HS-27A (cell line): Measurements from ENCODE around the gene FAM193B.
"Not testable (repeated sequence)": the region's sequence is repeated elsewhere in the genome, so short reads cannot be mapped to it uniquely, and the experiment has no call there.

Source experiments
- DNase-seq: peaks from one replicate; pipeline ENCODE4 v3.0.0-alpha.2; 2012; ENCODE audit warnings: low read depth, missing footprints

Gene FAM193B

DNA sequence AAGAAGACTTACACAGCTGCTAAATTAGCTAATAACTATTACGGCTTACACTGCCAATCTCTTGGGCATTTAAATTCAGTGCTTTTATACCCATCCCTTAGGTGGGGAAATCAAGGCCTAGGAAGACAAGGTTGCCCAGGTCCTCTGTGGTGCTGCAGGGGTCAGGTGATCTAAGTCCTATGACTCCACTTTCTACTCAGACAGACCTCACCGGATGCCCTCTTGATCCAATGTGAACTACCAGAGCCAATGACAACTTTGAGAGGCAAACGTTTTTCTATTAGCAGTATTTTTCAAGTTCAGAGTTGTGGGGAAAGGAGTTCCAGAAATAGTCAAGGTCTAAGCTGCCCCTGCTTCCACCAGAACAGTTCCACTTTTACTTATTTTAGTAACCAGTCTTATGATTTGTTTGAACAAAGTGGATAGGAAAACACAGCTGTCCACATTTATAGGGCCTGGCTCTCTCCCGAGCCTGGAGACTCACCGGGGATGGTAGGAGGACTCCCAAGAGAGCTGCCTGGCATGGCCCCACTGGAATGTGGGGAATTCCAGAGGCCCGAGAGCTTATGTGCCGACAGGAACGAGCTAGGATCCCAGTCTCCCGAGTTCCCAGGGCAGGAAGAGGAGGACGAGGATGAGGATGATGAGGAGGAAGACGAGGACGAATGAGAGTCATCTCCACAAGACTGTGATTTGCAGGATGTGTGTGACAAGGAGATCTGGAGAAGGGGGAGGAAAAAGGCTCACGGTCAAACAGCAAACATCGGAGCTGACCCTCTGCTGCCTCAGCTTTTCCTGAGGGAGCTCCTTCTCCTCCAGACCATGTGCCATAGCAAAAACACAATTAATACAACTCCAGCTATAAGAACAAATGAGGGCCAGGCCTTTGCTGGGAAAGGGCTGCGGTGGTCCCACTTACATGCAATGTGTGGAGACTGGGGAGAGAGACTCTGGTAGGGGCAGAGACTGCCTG lies 16.7 kb downstream of the FAM193B start:
- peak; percentile 42 for DNase-seq

DNA sequence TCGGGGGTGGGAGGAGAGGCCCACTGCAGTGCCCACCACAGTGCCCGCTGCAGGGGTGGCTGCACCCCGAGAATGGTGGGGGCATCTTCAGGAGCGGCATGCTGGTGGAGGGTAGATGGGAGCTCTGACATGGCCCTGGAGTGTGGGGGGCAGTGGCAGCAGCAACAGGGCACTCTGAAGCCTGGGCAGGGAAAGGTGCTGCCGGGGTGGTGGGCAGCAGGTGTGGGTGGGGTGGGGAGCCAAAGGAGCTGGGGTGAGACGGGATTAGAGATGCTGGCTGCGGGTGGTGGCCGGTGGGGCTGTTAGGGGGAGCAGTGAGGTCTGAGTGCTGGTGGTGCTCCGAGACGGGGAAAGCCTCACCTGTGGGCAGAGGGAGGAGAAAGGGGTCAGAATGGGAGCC lies 18.0 kb downstream of the FAM193B start:
- DNase-seq = no peak

DNA sequence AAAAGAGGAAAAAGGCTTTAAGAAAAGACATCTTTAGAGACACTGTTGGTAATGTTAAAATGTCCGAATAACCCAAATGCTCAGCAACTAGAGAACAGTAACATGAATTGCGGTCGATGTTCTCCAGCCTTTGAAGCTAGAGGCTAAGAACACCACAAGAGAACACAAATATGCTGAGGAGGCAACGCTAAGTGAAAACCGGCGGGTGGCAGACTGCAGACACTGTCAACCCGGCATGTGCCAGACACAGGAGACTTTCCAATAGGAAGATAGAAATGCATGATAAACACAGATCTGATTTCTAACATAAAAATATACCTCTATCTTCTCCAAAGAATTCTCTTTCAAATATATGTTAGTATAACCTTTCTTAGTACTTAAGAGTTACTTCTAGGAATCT lies 19.2 kb downstream of the FAM193B start:
- no peak for DNase-seq

DNA sequence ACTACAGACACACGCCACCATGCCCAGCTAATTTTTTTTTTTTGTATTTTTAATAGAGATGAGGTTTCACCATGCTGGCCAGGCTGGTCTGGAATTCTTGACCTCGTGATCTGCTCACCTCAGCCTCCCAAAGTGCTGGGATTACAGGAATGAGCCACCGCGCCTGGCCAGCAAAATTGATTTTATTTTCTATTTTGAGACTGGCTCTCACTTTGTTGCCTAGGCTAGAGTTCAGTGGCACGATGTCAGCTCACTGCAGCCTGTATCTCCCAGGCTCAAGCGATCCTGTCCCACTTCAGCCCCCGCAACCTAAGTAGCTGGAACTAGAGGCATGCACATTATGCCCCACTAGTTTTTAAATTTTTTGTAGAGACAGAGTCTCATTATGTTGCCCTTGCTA lies 19.9 kb downstream of the FAM193B start:
- DNase-seq = not testable (repeated sequence)

DNA sequence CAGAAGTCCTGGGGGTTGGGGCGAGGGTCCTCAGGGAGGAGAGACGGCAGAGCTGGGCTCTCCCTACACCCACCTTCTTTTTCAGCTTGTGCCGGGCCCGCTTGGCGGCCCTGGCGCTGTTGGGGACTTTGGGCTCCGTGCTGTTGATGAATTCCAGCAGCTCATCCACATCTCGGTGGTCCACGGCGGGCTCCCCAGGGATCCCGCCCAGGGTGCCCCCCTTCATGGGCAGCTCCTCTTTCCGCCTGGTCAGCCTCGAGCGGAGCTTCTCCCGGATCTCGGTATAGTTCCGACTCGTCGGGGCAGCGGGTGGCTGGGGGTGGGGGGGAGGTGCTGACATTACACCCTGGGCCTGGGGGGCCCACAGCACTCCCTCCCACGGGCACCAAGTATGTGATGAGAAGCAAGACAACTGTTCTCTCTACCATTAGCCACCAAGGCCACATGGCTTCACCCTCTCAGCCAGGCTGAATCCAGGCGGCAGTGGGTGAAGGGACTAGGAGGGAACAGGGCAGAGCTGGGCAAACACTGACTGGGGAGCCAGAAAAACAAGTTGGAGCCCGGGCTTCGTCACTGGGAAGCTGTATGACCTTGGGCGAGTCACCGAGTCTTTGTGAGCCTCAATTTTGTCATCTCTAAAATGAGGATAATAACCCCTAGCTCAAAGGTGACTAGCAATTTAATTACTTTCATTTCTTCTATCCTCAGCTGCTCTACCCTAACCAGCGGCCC lies 23.0 kb downstream of the FAM193B start:
- DNase-seq = no peak

DNA sequence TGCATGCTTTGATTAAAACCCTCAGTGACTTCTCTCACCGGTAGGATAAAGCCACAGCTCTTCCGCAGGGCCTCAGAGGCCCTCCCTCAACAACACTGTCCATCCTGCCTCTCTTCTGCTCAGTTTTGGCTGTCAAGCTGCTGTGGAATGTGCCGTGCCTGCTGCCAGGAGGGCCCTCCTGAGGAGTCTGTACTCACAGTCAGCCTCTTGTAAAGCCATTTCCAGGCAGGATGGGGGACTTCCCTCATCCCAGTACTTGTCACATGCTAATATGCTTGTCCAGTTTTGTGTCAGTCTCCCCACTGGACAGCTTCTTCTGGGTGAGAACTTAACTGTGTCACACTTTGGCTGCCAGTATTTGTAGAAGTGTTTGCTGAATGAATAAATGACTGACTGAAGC lies 23.7 kb downstream of the FAM193B start:
- DNase-seq = no peak

DNA sequence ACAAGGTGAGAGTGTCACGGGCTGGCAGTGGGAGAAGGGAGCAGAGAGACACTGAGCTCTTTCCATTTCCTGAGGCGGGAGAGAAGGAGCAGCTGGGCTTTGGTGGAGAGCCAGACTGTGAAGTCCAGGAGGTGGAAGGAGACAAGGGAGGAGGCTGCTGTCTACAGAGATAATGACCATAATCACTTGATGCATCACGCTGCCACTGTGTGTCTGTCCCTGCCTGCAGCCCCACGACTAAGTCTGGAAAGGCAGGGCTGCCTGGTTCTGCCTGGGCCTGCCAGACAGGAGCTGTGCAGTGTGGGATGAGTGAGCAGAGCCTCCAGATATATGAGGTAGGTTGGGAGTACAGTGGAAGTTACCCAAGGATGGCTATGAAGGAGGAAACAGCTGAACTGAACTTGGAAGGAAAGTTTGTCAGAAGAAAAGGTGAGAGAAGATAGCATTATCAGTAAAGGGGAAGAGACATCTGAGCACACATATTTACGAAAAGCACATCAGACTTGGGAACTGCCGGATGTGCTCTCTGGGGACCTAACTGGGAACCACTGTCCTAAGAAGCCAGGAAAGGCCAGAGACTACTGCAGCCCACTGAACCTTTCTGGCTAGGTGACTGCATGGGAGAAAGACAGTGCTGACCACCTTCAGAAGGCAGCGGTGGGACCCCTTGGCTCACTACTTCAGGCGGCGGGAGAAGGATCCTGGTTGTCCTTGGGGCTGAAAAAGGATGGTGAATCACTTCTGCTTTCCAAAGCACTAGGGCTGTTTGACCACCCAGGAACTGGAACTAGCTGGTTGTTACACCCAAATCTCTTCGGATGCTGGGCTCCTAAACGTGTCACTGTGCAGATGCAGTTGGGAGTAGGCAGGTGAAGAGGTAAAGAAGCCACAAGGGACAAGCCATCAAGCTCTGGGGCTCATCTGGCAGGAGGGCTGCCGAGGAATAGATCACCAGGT lies 24.8 kb downstream of the FAM193B start:
- DNase-seq = no peak

DNA sequence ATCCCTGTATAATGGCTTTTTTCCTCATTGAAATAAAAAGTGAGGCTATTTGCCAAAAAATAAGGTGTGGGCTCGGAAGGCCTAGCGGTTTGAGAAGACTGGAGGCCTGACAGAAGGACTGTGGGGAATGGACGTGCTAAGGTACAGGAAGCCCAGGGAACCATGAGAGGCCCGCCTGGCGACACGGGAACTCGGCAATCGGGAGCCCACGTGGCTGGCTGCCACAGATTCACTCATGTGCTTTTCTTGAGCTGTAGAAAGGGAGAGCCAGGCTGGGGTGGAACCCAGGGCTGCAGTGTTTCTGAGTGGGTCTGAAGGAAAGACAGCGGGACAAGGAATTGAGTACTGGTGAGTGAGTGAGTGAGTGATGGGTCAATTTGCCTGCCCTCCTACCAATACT lies 25.7 kb downstream of the FAM193B start:
- no peak for DNase-seq

DNA sequence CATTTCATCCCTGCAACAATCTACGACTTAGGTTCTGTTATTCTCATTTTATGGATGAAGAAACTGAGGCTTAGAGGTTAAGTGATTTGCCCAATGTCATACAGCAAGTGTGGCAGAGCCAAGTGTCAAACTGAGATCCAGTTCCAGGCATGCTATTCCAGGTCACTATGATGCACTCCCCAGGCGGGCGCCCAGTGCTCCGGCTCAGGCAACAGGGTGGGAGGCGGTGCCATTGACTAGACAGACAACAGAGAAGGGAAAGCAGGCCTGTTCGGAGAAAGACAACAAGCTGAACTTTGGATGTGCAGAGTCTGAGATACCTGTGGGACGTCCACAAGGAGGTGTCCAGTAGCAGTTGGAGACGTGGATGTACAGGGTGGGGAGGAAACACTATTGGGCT lies 26.8 kb downstream of the FAM193B start:
- no peak for DNase-seq

DNA sequence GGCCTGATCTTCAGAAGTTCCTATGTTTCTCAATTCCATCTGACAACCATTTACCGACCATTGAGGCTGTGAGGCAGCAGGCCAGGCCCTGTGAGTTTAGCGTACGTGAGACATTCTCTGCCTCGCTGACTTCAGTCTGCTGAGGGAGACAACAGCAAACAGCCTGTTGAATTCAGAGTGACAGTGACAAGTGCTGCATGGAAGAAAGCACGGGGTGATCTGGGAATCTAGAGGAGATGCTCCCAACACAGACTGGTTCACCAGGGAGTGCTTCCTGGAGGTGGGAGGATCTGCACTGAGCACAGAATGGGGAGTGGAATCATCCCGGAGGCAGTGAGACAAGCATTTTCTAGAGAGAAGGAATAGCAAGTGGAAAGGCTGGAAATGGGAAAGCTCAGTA lies 27.6 kb downstream of the FAM193B start:
- DNase-seq = no peak

DNA sequence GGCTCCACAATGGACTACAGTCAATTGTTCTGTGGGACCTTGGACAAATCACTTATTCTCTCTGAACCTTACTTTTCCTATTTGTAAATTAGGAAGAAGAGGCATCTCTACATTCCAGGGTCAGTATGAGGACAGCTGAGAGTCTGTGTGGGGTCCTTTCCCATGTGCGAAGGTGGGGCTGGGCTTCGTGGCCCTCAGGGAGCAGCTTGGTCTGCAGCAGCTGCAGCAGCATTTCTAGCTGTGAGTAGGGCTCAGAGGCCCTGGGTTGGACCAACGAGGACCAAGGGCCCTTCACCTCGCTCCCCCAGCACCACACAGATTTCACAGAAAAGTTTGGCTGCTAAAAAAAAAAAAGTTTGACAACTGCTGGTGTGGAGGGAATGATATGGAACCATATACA lies 28.2 kb downstream of the FAM193B start:
- DNase-seq = no peak

DNA sequence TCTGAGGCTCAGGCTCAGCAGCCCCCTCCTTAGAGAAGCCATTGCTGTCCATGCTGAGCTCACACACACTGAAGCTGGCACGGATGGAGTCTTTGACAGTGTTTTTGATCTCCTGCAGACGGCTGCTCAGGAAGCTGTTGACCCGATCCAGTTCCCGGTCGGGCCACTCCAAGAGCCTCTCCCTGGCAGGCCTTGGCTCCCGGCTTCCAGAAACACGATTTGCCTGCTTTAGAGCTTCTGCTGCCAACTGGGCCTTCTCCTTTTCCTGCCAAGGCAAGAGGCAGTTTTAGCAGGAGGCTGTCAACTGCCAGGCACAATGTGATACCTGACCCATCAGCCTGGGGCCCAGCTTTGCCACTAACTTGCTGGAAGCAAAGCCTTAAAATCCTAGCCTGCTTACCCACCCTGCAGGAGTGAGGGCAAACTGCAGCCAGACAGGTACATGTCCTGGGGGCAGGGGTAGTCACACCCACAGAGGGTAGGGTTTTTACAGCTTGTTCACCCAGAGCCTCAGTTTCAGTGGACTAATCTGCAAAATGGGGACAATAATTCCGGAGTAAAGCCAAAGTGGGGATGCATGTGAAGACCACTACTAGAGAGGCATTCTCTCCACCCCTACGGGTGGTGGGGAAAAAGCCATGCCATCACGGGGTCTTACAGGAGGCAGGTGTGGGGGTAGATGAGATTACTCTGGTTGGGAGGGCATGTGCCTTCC lies 29.3 kb downstream of the FAM193B start:
- no peak for DNase-seq

DNA sequence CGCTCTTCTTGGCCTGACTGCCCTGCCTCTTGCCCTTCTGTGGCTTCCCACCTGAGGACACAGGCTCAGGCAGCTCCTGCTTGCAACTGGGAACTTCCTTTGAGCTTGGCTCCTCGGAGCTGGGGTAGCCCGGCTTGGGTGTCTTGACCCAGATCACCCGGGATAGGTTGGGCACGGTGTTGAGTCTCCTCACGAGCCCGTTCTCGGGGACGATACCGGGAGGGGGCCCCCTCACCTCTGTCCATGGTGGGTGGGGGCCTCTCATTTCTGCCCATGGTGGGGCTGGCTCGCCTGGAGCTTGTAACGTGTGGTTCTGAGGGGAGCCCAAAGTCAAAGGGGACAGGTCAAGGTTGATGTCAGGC lies 29.8 kb downstream of the FAM193B start:
- DNase-seq = no peak

DNA sequence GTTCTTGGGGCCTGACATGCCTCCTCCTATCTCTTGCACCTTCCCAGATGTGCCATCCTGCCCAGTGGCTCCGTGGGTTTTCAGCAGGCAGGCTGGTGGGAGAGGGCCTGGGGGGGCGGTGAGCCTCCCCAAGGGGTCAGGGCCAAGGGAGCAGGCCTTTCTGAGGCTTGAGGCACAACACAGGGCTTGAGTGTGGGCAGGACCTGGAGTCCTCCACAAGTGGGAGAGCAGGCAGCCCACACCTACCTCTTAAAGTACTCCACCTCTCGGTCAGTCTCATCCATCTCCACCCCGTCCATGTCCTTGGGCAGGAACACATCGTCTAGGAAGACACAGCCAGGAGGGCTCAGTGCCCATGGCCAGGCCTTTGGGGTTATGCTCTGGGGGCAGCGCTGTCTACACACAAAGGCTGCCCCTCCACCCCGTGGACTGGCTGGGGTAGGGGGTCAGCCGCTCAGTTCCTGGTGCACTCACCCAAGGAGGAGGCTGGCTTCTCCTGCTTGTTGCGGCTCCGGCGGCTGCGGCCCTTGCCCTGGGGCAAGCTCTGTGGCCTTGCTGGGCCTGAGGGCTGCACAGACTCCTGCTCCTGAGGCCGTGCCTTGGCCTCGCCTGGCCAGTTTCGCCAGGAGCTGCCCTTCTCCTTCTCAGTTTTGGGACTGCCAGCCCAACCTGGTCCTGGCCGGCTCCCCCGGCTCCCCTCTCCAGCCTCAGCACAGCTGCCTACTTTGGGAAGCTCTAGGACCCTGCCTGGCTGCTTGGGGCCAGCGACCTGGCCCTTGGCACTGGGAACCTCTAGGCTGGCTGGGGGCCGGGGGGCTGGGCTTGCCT lies 30.4 kb downstream of the FAM193B start:
- DNase-seq = no peak

DNA sequence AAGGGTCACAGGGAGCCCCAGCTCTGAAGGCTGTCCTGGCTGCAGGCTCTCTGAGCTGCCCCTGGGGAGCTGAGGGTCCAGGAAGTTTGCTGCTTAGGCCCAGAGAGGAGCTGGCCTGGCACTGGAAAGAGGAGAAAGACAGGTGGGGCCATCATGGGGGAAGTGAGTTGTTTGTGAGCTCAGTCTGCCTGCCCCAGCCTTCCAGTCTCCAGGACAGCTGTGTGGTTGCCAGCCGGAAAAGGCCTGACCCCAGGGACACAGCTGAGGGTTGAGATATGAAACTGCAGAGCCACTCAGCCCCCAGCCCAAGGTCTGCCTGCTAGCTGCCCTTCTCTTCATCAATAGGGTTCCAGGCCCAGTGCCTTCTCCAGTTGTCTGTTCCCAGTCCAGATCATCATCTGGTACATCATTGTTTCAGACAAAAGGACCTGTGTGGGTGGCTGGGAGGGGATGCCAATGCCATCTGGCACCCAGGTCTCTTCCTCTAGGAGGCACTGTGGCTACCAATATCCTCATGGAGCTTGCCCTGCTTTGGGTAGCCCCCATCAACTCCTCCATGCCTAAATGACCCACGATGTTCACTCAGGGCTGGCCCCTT lies 33.3 kb downstream of the FAM193B start:
- DNase-seq = no peak

DNA sequence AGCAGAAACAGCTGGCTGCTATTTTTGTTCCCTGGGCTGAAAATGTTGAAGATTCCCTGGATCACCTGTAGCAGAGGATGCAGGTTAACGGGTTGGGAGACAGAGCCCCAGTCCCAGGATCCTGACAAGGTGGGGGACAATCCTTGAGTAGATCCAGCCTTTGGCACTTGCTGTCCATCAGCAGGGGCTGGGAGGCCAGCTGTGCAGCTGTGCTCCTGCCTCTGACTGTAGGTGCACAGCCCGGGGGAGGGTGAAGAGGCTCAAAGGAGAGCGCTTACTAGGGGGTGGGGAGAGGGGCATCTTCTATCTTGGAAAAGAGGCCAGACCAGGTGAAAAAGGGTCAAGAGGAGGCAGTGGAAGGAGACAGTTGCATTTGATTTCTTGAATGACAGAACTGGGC lies 34.1 kb downstream of the FAM193B start:
- DNase-seq = no peak

DNA sequence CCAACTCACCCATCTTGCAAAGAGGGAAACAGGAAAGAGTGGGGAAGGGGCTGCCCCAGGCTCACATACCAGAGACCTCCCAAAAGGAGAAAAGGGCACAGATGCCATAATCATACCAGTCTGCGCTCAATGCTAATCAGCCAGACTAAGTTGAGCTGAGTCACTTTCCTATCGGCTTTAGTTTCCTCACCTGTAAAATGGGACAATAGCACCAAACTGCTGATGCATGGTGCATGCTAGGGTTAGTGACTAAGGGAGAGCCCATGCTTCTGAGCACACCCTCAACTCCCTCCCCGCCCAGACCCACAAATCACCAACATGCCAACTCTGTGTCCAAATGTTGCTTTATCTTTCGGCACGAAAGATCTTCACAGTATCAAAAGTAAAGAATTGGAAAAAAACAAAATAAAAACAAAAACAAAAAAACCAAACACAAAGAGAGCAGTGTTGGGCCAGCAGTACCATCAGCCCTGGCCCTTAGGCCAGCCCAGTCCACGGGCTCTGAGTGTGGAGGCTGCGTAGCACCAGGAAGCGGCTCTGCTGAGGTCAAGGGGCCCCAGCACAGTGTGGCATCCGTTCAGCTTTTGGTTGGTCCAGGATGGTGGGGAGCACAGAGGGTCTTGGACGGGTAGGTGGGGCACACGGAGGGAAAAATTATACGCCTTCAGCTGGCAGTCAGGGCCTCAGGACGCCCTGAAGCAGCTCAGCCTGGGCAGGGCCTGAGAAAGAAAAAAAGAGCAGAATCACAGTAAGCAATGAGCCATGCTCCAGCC lies 34.7 kb downstream of the FAM193B start:
- DNase-seq = no peak

DNA sequence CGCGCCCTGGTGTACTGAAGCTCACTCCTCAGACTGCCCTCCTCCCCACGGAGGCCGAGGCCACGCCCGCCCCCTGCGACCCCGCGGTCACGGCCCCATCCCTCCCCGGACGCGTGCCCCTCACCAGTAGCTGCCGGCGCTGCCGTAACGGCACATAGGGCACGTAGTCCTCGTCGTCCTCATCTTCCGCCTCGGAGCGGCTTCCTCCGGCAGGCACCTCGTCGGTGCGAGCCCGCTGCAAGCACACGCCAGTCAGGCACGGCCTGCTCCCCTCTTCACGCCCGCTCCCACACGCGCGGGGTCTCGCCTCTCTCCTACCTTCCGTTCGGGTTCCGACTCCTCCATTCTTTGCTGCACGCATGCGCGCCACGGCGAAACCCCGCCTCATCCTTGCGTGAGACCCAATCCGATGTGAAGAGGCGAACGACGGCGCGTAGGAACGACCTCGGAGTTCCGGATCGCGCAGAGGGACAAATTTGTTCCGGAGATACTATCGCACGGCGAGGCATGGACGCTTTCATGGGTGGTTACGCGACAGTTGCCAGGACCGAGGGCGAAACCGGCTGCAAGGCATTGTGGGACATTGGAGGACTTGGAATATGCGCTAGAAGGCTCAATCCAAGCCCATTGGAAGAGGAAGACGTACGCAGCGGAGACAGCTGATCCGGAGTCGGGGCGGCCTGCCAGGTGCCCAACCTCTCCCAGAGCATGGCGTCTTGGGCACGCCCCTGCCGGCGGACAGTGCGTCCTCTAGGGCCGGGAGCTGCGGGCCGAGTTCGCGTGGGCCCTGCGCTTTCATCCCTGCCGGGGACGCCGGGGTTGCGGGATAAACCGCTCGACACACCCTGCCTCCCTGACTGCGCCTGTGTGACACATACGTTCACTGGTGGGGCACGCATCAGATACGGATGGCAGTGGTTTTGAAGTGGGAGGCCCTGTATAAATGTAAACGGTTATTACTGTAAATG lies 37.5 kb downstream of the FAM193B start, which contains the start of gene DDX41:
Gene DDX41, minus strand, starts transcription at position 361 of the 968 bp plus-strand sequence. Its CDS starts 16 bp downstream, at position 345.
- DNase-seq = peak; percentile 90
